GM23338 (cell line): ENCODE measurements around the gene PTPN22.

Experiments
- EZH2 ChIP-seq: fragments of 200-600 bp; sonication (generic); IDR thresholded peaks from one replicate; pipeline ENCODE4 v1.8.0; 2017; ENCODE audit warnings: antibody characterized with exemption, mild to moderate bottlenecking, low read depth; ENCODE audit not compliant: unreplicated experiment
- TF ChIP-seq, protein P1 (sequence below), 2 experiments: fragments of 200-600 bp in 1 of 2; sonication (generic) in 1 of 2; conservative IDR thresholded peaks; 2 replicates each; pipeline versions ENCODE4 v1.5.1 to v1.6.1; 2016 to 2017; ENCODE audit warnings: antibody characterized with exemption in 2 of 2, low read depth in 2 of 2, mild to moderate bottlenecking in 2 of 2, moderate library complexity in 1 of 2

DNA sequence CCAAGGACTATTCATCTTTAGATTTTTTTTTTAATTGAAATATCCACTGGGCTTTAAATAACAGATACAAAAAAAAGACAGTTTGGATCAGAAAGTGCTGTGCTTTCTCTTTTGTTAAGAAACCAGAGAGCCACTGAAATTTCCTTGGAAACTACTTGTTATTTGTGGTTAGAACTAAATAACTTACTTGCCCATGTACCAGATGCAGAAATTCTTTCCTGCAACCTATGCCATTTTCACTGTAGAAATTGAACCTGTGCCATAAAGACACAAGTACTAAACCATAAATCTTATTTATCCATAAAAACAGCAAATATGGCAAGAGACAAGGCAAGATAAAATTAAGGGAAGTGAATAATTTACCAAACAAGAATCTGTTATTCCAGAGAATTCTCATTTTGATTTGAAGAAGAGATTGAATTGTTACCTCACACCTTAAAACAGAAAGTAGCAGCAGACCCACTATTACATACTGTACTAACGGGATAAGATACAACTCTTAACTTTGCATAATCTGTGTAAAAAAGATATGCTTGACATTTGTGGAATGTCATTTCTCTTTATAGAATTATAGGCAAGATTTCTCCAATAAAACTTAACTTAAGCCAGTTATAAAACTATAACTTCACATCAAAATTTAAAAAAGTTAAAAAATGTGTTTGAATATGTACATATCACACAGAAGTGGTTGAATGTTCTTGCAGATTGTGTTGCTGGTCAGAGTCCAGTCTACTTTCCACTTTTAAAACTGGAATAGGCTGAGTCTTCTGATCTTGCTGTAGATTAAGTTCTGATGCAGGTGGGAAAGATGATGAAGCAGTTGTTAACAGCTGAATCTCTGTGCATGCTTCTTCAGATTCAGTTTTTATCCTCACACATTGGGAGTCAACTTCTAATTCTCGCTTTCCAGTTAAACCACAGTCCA, 105.9 kb downstream of the PTPN22 start:
- TF ChIP-seq EZH2, result no peak
- TF ChIP-seq, protein P1, sequence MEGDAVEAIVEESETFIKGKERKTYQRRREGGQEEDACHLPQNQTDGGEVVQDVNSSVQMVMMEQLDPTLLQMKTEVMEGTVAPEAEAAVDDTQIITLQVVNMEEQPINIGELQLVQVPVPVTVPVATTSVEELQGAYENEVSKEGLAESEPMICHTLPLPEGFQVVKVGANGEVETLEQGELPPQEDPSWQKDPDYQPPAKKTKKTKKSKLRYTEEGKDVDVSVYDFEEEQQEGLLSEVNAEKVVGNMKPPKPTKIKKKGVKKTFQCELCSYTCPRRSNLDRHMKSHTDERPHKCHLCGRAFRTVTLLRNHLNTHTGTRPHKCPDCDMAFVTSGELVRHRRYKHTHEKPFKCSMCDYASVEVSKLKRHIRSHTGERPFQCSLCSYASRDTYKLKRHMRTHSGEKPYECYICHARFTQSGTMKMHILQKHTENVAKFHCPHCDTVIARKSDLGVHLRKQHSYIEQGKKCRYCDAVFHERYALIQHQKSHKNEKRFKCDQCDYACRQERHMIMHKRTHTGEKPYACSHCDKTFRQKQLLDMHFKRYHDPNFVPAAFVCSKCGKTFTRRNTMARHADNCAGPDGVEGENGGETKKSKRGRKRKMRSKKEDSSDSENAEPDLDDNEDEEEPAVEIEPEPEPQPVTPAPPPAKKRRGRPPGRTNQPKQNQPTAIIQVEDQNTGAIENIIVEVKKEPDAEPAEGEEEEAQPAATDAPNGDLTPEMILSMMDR (conservative IDR thresholded peaks at IDR 0.05; ENCODE audit: low read depth in 2 of 2), result no peak
